Upper lobe of left lung (tissue), 6 donors: ENCODE data around the gene PFDN1. TPM values are rescaled to one million over a fixed set of nuclear protein-coding genes. Genes with fewer than 3 reads are reported as not detected.
A peak's percentile ranks its signal among the peaks of the same experiment; 100 is the strongest.

Source experiments
- ATAC-seq, 2 donors: fragments of 200-7000 bp; cut with Tn5 transposase; one replicate each; pipeline ENCODE4 v1.9.1; 2022; ENCODE audit warnings: mild to moderate bottlenecking in 2 of 2, moderate library complexity in 2 of 2; ENCODE audit not compliant: low FRiP score in 2 of 2
- DNase-seq, 2 donors: peaks; one replicate each; pipeline ENCODE4 v3.0.0-alpha.2; 2019 to 2020
- H3K27ac ChIP-seq, 4 donors: fragments of 200-600 bp; sonication (generic); one replicate each; pipeline ENCODE4 v1.5.1; 2016 to 2019
- H3K27me3 ChIP-seq, 4 donors: fragments of 200-600 bp; sonication (generic); one replicate each; pipeline ENCODE4 v1.5.1; 2017 to 2019
- H3K36me3 ChIP-seq, 4 donors: fragments of 200-600 bp; sonication (generic); one replicate each; pipeline ENCODE4 v1.5.1; 2016 to 2019
- H3K4me1 ChIP-seq, 4 donors: fragments of 200-600 bp; sonication (generic); one replicate each; pipeline ENCODE4 v1.5.1; 2018 to 2019
- H3K4me3 ChIP-seq, 4 donors: fragments of 200-600 bp; sonication (generic); one replicate each; pipeline ENCODE4 v1.5.1; 2017 to 2019; ENCODE audit warnings: mild to moderate bottlenecking in 2 of 4, moderate library complexity in 1 of 4
- H3K9me3 ChIP-seq, 4 donors: fragments of 200-600 bp; sonication (generic); one replicate each; pipeline ENCODE4 v1.5.1; 2018 to 2019
- CTCF ChIP-seq, 6 experiments: fragments of 450-650 bp in 4 of 6; fragments of 200-600 bp in 2 of 6; sonication (generic) in 2 of 6; IDR thresholded peaks; one replicate each; pipeline ENCODE4 v1.5.1; 2016 to 2019; ENCODE audit warnings: antibody characterized with exemption in 6 of 6
- EP300 ChIP-seq, 4 donors: sonication (generic); formaldehyde crosslinking; IDR thresholded peaks; one replicate each; pipeline ENCODE4 v1.5.1; 2017; ENCODE audit warnings: antibody characterized with exemption in 4 of 4, control low read depth in 2 of 4
- POLR2A ChIP-seq, 4 donors: fragments of 450-650 bp; IDR thresholded peaks; one replicate each; pipeline ENCODE4 v1.5.1; 2016 to 2017; ENCODE audit warnings: antibody characterized with exemption in 4 of 4, mild to moderate bottlenecking in 2 of 4
- POLR2AphosphoS5 ChIP-seq, 2 donors: sonication (generic); formaldehyde crosslinking; IDR thresholded peaks; one replicate each; pipeline ENCODE4 v1.5.1; 2017; ENCODE audit warnings: antibody characterized with exemption in 2 of 2
- WGBS, 2 donors: methylation state at CpG; one replicate each; pipeline ENCODE4 v1.1.5; 2017 to 2018; 5-methylcytosine and 5-hydroxymethylcytosine counted together
- total RNA-seq, 6 donors: library from RNA; depleted of rRNA in 4 of 6; stranded (reverse); fragments of >200 nt in 4 of 6; gene quantifications; one replicate each; pipeline versions ENCODE4 v1.1.0 to v1.2.1, GENCODE V29; 2016 to 2021
- donor health status: DM: no; HTN: no; CAD: no; lungs with moderate emphysema.
- donor health status: DM: no; HTN: yes; CAD: no; lungs with severe emphysema.

PFDN1 gene
- total RNA-seq, 6 donors from 2014 or later, result 44.7 to 128 (median 87.7) TPM

- WGBS, 2 donors, result 31 to 46% methylated on average over 7 to 11 of the region's 11 CpGs
- peak; percentile 44 to 63 for ATAC-seq
- H3K27ac ChIP-seq, result peak overlapping the region in 1 of 4 donors; percentile 5
Measured at GRCh38 chr5:140239939-140240700, 62.8 kb downstream of the PFDN1 start.

DNA sequence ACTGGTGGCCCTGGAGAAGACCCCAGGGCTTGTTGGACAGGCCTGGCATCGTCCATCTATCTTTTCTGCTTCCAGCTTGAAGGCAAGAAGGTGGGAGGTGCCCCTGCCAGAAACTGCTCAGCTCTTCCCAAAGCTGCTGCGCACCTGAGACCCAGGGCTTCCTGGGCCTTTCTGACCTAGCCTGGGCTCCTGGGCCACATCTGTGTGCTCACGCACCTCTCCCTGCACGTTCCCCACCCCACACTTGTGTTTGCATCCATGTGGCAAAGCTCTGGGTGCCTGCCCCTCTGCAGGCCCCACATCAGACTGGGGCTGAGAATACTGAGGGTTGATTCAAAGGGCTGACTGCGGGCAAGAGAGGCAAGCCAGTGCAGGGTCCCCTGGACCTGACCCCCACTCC lies 63.4 kb downstream of the PFDN1 start:
- Histone ChIP-seq H3K27ac (no peak overlapping the region), H3K36me3 (peaks cover 0 to 9% (median 0%) of the 10 kb centered on the region in 4 donors), H3K4me3 (no peak overlapping the region), H3K27me3 (no peaks in the 10 kb centered on the region), H3K4me1 (peaks cover 17 to 60% (median 36%) of the 10 kb centered on the region in 4 donors), H3K9me3 (no peaks in the 10 kb centered on the region)
- DNase-seq, result peak in 1 of 2 donors; percentile 19
- 91 to 93% methylated on average over 5 of the region's 5 CpGs for WGBS, 2 donors
- TF ChIP-seq POLR2AphosphoS5 (IDR thresholded peaks at IDR 0.05) (no peak), CTCF (IDR thresholded peaks at IDR 0.05) (no peak), EP300 (IDR thresholded peaks at IDR 0.05) (no peak)
- no peak for ATAC-seq

More at GRCh38 chr5:140239939-140240700, 62.8 kb downstream of the PFDN1 start:
- Histone ChIP-seq H3K4me1 (peaks cover 23 to 66% (median 43%) of the 10 kb centered on the region in 4 donors), H3K9me3 (no peaks in the 10 kb centered on the region), H3K4me3 (no peak overlapping the region), H3K36me3 (peaks cover 0 to 14% (median under 1%) of the 10 kb centered on the region in 4 donors), H3K27me3 (no peaks in the 10 kb centered on the region)
- peak in 1 of 2 donors; percentile 59 for DNase-seq
- TF ChIP-seq CTCF (IDR thresholded peaks at IDR 0.05), result peak; percentile 49 to 70 (median 64)
- TF ChIP-seq POLR2A (IDR thresholded peaks at IDR 0.05), result no peak

GRCh38 chr5:140238756-140239155 lies 64.1 kb downstream of the PFDN1 start:
- ATAC-seq (no peak), DNase-seq (no peak)
- no peak for TF ChIP-seq CTCF (IDR thresholded peaks at IDR 0.05)
- TF ChIP-seq POLR2A (IDR thresholded peaks at IDR 0.05), result no peak
- TF ChIP-seq EP300 (IDR thresholded peaks at IDR 0.05), result no peak
- TF ChIP-seq POLR2AphosphoS5 (IDR thresholded peaks at IDR 0.05), result no peak
- no peaks in the 10 kb centered on the region for H3K27me3 ChIP-seq
- WGBS, 2 donors, result 96 to 97% methylated on average over 4 to 6 of the region's 6 CpGs
- H3K27ac ChIP-seq, result no peak overlapping the region
- no peak overlapping the region for H3K4me3 ChIP-seq
- no peaks in the 10 kb centered on the region for H3K9me3 ChIP-seq
- H3K36me3 ChIP-seq, result peaks cover 0 to 6% (median 0%) of the 10 kb centered on the region in 4 donors
- H3K4me1 ChIP-seq, result peaks cover 17 to 58% (median 35%) of the 10 kb centered on the region in 4 donors

DNA sequence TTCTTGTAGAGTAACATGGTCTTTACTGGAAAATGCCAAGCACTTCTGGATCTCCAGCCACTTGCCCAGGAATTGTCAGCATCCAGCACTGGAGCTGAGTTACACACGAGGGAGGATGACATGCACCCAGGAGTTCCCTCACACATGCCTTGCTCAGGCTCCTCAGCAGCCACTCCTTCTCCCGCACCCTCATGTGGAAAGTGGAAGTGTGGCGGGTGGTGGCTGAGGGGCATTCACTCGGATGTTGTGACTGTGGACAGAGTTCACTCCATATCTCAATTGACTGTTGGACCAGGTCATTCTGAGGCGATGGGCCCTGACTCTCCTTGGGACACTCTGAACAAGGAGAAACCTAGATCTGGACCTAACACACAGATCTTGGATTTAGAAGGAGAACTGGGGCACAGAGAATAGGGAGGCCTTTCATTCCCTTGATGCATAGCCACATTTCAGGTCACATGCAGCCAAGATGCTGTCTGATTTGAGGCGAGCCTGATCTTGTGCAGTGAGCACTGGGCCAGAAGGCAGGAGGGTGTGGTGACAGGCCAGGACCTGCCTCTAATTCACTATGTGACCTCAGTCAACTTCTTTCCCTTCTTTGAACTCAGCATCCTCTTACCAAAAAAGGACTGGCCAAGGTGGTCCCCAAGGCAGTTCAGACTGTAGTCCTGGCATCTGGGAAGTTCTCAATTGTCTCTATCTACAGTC lies 65.9 kb downstream of the PFDN1 start:
- peak overlapping the region in 2 of 4 donors; percentile 13 to 35 for H3K27ac ChIP-seq
- no peak for DNase-seq
- WGBS, 2 donors, result 72 to 85% methylated on average over 4 to 6 of the region's 6 CpGs

More for the DNA sequence above, 65.9 kb downstream of the PFDN1 start:
- H3K27me3 ChIP-seq, result no peaks in the 10 kb centered on the region
- H3K9me3 ChIP-seq, result no peaks in the 10 kb centered on the region
- H3K4me1 ChIP-seq, result peaks cover 17 to 46% (median 29%) of the 10 kb centered on the region in 4 donors
- TF ChIP-seq EP300 (IDR thresholded peaks at IDR 0.05), result no peak
- no peak for TF ChIP-seq CTCF (IDR thresholded peaks at IDR 0.05)
- TF ChIP-seq POLR2A (IDR thresholded peaks at IDR 0.05), result no peak
- no peak for TF ChIP-seq POLR2AphosphoS5 (IDR thresholded peaks at IDR 0.05)
- H3K4me3 ChIP-seq, result no peak overlapping the region
- no peak for ATAC-seq
- peaks cover 0 to 3% (median 0%) of the 10 kb centered on the region in 4 donors for H3K36me3 ChIP-seq
